HG02840 (cell line): Measurements from ENCODE around the gene OR5H6.
"Not testable (repeated sequence)": the region's sequence is repeated elsewhere in the genome, so short reads cannot be mapped to it uniquely, and the experiment has no call there.

Source experiments
- ATAC-seq: cut with Tn5 transposase; IDR thresholded peaks from one replicate; pipeline ENCODE4 v1.9.1; 2021; ENCODE audit warnings: mild to moderate bottlenecking, moderate library complexity, moderate number of reproducible peaks; ENCODE audit not compliant: unreplicated experiment, low FRiP score

The OR5H6 gene

GRCh38 chr3:98263944-98264343, at the start of gene OR5H6:
TSS of gene OR5H6 (plus strand) at chr3:98264244. CDS start at chr3:98264333, 89 bp downstream.
- no peak for ATAC-seq

GRCh38 chr3:98215051-98215450, 49.0 kb upstream of the OR5H6 start:
- ATAC-seq = no peak

- ATAC-seq = no peak
These were observed 40.0 kb upstream of the OR5H6 start for GRCh38 chr3:98223907-98224672.

- no peak for ATAC-seq
These were observed 31.6 kb upstream of the OR5H6 start for GRCh38 chr3:98232489-98232888.

GRCh38 chr3:98233468-98233867, 30.6 kb upstream of the OR5H6 start:
- ATAC-seq = no peak

GRCh38 chr3:98240131-98240530, 23.9 kb upstream of the OR5H6 start:
- no peak for ATAC-seq

GRCh38 chr3:98242155-98242554, 21.9 kb upstream of the OR5H6 start:
- no peak for ATAC-seq

- no peak for ATAC-seq
These were observed 20.2 kb upstream of the OR5H6 start for GRCh38 chr3:98243843-98244242.

GRCh38 chr3:98246142-98246541, 17.9 kb upstream of the OR5H6 start:
- no peak for ATAC-seq

- not testable (repeated sequence) for ATAC-seq
These were observed 8.0 kb upstream of the OR5H6 start for GRCh38 chr3:98256026-98256425.

- ATAC-seq = no peak
These were observed 4.3 kb upstream of the OR5H6 start for GRCh38 chr3:98259707-98260106.

GRCh38 chr3:98262046-98262445, 2.0 kb upstream of the OR5H6 start:
- ATAC-seq = no peak

GRCh38 chr3:98269846-98270245, 5.8 kb downstream of the OR5H6 start:
- no peak for ATAC-seq

GRCh38 chr3:98272126-98272525, 8.1 kb downstream of the OR5H6 start:
- no peak for ATAC-seq

- no peak for ATAC-seq
These were observed 10.9 kb downstream of the OR5H6 start for GRCh38 chr3:98274914-98275313.

GRCh38 chr3:98282205-98282604, 18.2 kb downstream of the OR5H6 start, which contains the start of gene OR5H2:
TSS of gene OR5H2 (plus strand) at chr3:98282505. CDS start at chr3:98282903, 398 bp downstream.
- no peak for ATAC-seq

GRCh38 chr3:98290916-98291315, 26.9 kb downstream of the OR5H6 start:
- ATAC-seq = no peak

GRCh38 chr3:98291332-98291957, 27.4 kb downstream of the OR5H6 start:
- ATAC-seq = no peak
